RWPE1 (cell line): ENCODE measurements around the gene ZBTB38.

Experiments used
- CTCF ChIA-PET: fragments of 350-600 bp; sonication (Branson Sonifier 250); formaldehyde crosslinking; extraction: SDS; loops from one replicate; lab custom pipeline; 2021; lab: Yijun Ruan, JAX
- POLR2A ChIA-PET: fragments of 400-600 bp; formaldehyde crosslinking; extraction: SDS; loops from one replicate; lab custom pipeline; 2020; ENCODE audit warnings: antibody characterized with exemption; ENCODE audit not compliant: low non-redundant PET; lab: Yijun Ruan, JAX
- DNase-seq: peaks from one replicate; pipeline ENCODE4 v3.0.0; 2012; ENCODE audit warnings: low spot score
- H3K27ac ChIP-seq: fragments of 450-650 bp; 2 replicates; pipeline ENCODE4 v1.5.1; 2017
- CTCF ChIP-seq: fragments of 450-650 bp; conservative IDR thresholded peaks from 2 replicates; pipeline ENCODE4 v1.5.1; 2017; ENCODE audit warnings: low read depth, mild to moderate bottlenecking

The ZBTB38 gene

GRCh38 chr3:141395005-141395589 lies 26.8 kb downstream of the ZBTB38 start:
- no peak for TF ChIP-seq CTCF
- CTCF ChIA-PET = no interaction called here
- H3K27ac ChIP-seq = no peak overlapping the region
- POLR2A ChIA-PET = no interaction called here
- no peak for DNase-seq

GRCh38 chr3:141397996-141398395 lies 29.7 kb downstream of the ZBTB38 start:
- H3K27ac ChIP-seq = no peak overlapping the region
- no peak for TF ChIP-seq CTCF
- no peak for DNase-seq
- CTCF ChIA-PET = no interaction called here
- POLR2A ChIA-PET = no interaction called here

- ChIA-PET POLR2A (no interaction called here), CTCF (no interaction called here)
- DNase-seq = no peak
- TF ChIP-seq CTCF = no peak
- no peak overlapping the region for H3K27ac ChIP-seq
These were observed 30.9 kb downstream of the ZBTB38 start for GRCh38 chr3:141399200-141399599.

GRCh38 chr3:141400073-141400971 lies 32.0 kb downstream of the ZBTB38 start:
- TF ChIP-seq CTCF = no peak
- ChIA-PET CTCF (no interaction called here), POLR2A (no interaction called here)
- no peak for DNase-seq
- no peak overlapping the region for H3K27ac ChIP-seq

GRCh38 chr3:141401095-141401494 lies 32.8 kb downstream of the ZBTB38 start:
- CTCF ChIA-PET = no interaction called here
- no peak for TF ChIP-seq CTCF
- H3K27ac ChIP-seq = no peak overlapping the region
- DNase-seq = no peak
- POLR2A ChIA-PET = no interaction called here

- no peak for TF ChIP-seq CTCF
- peak overlapping the region; percentile 88 for H3K27ac ChIP-seq
- ChIA-PET POLR2A (no interaction called here), CTCF (no interaction called here)
- peak; percentile 41 for DNase-seq
These were observed 33.5 kb downstream of the ZBTB38 start for GRCh38 chr3:141401573-141402475.
